ENCODE results near the gene PIGQ. TPM values are rescaled to one million over a fixed set of nuclear protein-coding genes. Genes with fewer than 3 reads are reported as not detected.
A peak's percentile ranks its signal among the peaks of the same experiment; 100 is the strongest.

Gene PIGQ
- total and polyA plus RNA-seq, 2 of the 4 experiments (the other 2 are of a cell fraction) = 5.9 to 36.8 TPM

GRCh38 chr16:620700-621525 is 51.1 kb downstream of the PIGQ start:
- BruUV-seq (replicated peaks) = no TSS peak
- H4K5ac ChIP-seq (ENCODE audit: low read depth, low read length) = no peak overlapping the region
- H4K20me1 ChIP-seq (ENCODE audit: insufficient read depth, low read length) = peaks cover 16% of the 10 kb centered on the region
- no peak overlapping the region; a peak in 1 of 4 replicates for H4K8ac ChIP-seq (ENCODE audit: low read depth in 2 of 2, low read length in 2 of 2)
- ATAC-seq (ENCODE audit: low read depth) (no peak), DNase-seq (no peak)
- no peak overlapping the region for H3K18ac ChIP-seq (ENCODE audit: low read depth, low read length)
- no peaks in the 10 kb centered on the region for H3K9me3 ChIP-seq (ENCODE audit: control insufficient read depth, insufficient read depth, low read length)
- in situ Hi-C loops (cut with MboI; ENCODE audit: low sequenced_read_pairs) (no loop called here), dilution Hi-C loops (cut with HindIII; ENCODE audit: low sequenced_read_pairs, unreplicated experiment) (no loop called here), intact Hi-C loops (cut with micrococcal nuclease) (no loop called here)
- WGBS, 2 experiments (ENCODE audit: extremely low coverage in 2 of 2, insufficient read length in 1 of 2) = 86% methylated on average over 8 of the region's 41 CpGs; no CpG with 5 or more reads in 1 of the 2 experiments
- H3K9ac ChIP-seq (ENCODE audit: low read depth, low read length) = no peak overlapping the region
- TF ChIP-seq FOS (IDR thresholded peaks at IDR 0.05; ENCODE audit: low read depth, low read length) = no peak
- TF ChIP-seq RFX5 (IDR thresholded peaks at IDR 0.05; ENCODE audit: low read depth, low read length) = no peak
- TF ChIP-seq, protein P1, sequence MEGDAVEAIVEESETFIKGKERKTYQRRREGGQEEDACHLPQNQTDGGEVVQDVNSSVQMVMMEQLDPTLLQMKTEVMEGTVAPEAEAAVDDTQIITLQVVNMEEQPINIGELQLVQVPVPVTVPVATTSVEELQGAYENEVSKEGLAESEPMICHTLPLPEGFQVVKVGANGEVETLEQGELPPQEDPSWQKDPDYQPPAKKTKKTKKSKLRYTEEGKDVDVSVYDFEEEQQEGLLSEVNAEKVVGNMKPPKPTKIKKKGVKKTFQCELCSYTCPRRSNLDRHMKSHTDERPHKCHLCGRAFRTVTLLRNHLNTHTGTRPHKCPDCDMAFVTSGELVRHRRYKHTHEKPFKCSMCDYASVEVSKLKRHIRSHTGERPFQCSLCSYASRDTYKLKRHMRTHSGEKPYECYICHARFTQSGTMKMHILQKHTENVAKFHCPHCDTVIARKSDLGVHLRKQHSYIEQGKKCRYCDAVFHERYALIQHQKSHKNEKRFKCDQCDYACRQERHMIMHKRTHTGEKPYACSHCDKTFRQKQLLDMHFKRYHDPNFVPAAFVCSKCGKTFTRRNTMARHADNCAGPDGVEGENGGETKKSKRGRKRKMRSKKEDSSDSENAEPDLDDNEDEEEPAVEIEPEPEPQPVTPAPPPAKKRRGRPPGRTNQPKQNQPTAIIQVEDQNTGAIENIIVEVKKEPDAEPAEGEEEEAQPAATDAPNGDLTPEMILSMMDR (conservative IDR thresholded peaks at IDR 0.05; ENCODE audit: low read depth, low read length) = no peak
- no peak for TF ChIP-seq POLR2A (IDR thresholded peaks at IDR 0.05; ENCODE audit: low read depth, low read length)
- no peak for TF ChIP-seq MAZ (IDR thresholded peaks at IDR 0.05; ENCODE audit: borderline replicate concordance, low read depth, low read length)
- TF ChIP-seq MXI1 (IDR thresholded peaks at IDR 0.05; ENCODE audit: borderline replicate concordance, low read depth, low read length) = no peak
- H3K23ac ChIP-seq (ENCODE audit: low read depth, low read length) = no peak overlapping the region
- no peak overlapping the region for H2AFZ ChIP-seq (replicated peaks; ENCODE audit: low read length, poor library complexity)
- CTCF ChIA-PET = no interaction called here
- H4K91ac ChIP-seq (ENCODE audit: insufficient read depth, low read depth, low read length) = no peak overlapping the region
- H3K27me3 ChIP-seq (ENCODE audit: control insufficient read depth, insufficient read depth, low read length) = no peaks in the 10 kb centered on the region
- no peak overlapping the region for H2AK5ac ChIP-seq (ENCODE audit: low read depth, low read length)
- H3K36me3 ChIP-seq (ENCODE audit: control insufficient read depth, insufficient read depth, low read length) = peaks cover 2% of the 10 kb centered on the region; the same call in 1 of the 2 replicates
- H3K79me1 ChIP-seq (ENCODE audit: low read depth in 1 of 2, low read length in 2 of 2) = peaks cover 7 to 49% of the 10 kb centered on the region in 2 experiments; a peak in 2 of 4 replicates
- POLR2A ChIA-PET (ENCODE audit: unreplicated experiment) = no interaction called here
- peaks cover 4% of the 10 kb centered on the region; the same call in 1 of the 2 replicates for H3K4me1 ChIP-seq (ENCODE audit: control insufficient read depth, insufficient read depth, low read length)
- no peak overlapping the region for H2BK120ac ChIP-seq (ENCODE audit: low read depth, low read length)
- H3K4me3 ChIP-seq (ENCODE audit: insufficient read depth, low read depth, low read length) = no peak overlapping the region
- H2BK5ac ChIP-seq (ENCODE audit: low read depth, low read length, poor library complexity, severe bottlenecking) = no peak overlapping the region
- no peak overlapping the region for H2BK15ac ChIP-seq (ENCODE audit: low read depth, low read length)
- H3K27ac ChIP-seq (ENCODE audit: insufficient read depth, low read length) = no peak overlapping the region
- H3K4ac ChIP-seq (ENCODE audit: low read depth, low read length) = no peak overlapping the region
- H3K14ac ChIP-seq (replicated peaks; ENCODE audit: low read depth, low read length) = no peak overlapping the region
- no peak overlapping the region for H3K4me2 ChIP-seq (ENCODE audit: low read depth, low read length)
- peak overlapping the region; percentile 50 for H2AK9ac ChIP-seq (replicated peaks; ENCODE audit: low read depth, low read length, poor library complexity)
- no peak overlapping the region for H2BK20ac ChIP-seq (ENCODE audit: low read depth, low read length)
- peaks cover 4% of the 10 kb centered on the region; the same call in 1 of the 2 replicates for H3K9me1 ChIP-seq (ENCODE audit: insufficient read depth, low read length)
- H3K56ac ChIP-seq (ENCODE audit: extremely low read depth, insufficient read depth, low read length) = no peak overlapping the region

All from IMR-90 (cell line).